Measurements from ENCODE around the gene CSH2.
A peak's percentile ranks its signal among the peaks of the same experiment; 100 is the strongest.

The CSH2 gene

GRCh38 chr17:63833741-63834373 is 39.6 kb downstream of the CSH2 start:
- no peak for DNase-seq (ENCODE audit: low read depth)

- no peak for DNase-seq (ENCODE audit: low read depth)
These were observed 40.3 kb downstream of the CSH2 start for GRCh38 chr17:63833026-63833740.

GRCh38 chr17:63832455-63832854 is 41.0 kb downstream of the CSH2 start:
- DNase-seq (ENCODE audit: low read depth), result no peak

GRCh38 chr17:63832014-63832413 is 41.5 kb downstream of the CSH2 start:
- DNase-seq (ENCODE audit: low read depth), result no peak

- DNase-seq (ENCODE audit: low read depth), result no peak
These were observed 42.0 kb downstream of the CSH2 start for GRCh38 chr17:63831505-63831904.

- DNase-seq (ENCODE audit: low read depth), result no peak
These were observed 42.5 kb downstream of the CSH2 start for GRCh38 chr17:63830904-63831491.

GRCh38 chr17:63830278-63830677 is 43.2 kb downstream of the CSH2 start:
- DNase-seq (ENCODE audit: low read depth), result no peak

GRCh38 chr17:63828936-63829335 is 44.5 kb downstream of the CSH2 start:
- no peak for DNase-seq (ENCODE audit: low read depth)

GRCh38 chr17:63827801-63828221 is 45.7 kb downstream of the CSH2 start:
- no peak for DNase-seq (ENCODE audit: low read depth)

GRCh38 chr17:63827002-63827800 is 46.3 kb downstream of the CSH2 start, which contains the start of the genes FTSJ3 and PSMC5:
Gene FTSJ3 (minus strand): TSS chr17:63827663. CDS start chr17:63826902, 761 bp downstream.
Gene PSMC5 (plus strand): TSS chr17:63827431. CDS start chr17:63827491, 60 bp downstream.
- peak; percentile 73 for DNase-seq (ENCODE audit: low read depth)

GRCh38 chr17:63826468-63827001 is 46.9 kb downstream of the CSH2 start:
- DNase-seq (ENCODE audit: low read depth), result no peak

GRCh38 chr17:63824362-63824761 is 49.1 kb downstream of the CSH2 start:
- DNase-seq (ENCODE audit: low read depth), result no peak

- DNase-seq (ENCODE audit: low read depth), result no peak
These were observed 49.7 kb downstream of the CSH2 start for GRCh38 chr17:63823659-63824331.

GRCh38 chr17:63822537-63822936 is 50.9 kb downstream of the CSH2 start:
- no peak for DNase-seq (ENCODE audit: low read depth)
